HL-60 (cell line): ENCODE results near the gene PLCD1.

Source experiments
- GABPA ChIP-seq: IDR thresholded peaks from 2 replicates; pipeline ENCODE4 v1.6.1; 2012; ENCODE audit warnings: low read depth
- POLR2AphosphoS5 ChIP-seq: IDR thresholded peaks from 2 replicates; pipeline ENCODE4 v1.6.1; 2012; ENCODE audit warnings: low read depth

DNA sequence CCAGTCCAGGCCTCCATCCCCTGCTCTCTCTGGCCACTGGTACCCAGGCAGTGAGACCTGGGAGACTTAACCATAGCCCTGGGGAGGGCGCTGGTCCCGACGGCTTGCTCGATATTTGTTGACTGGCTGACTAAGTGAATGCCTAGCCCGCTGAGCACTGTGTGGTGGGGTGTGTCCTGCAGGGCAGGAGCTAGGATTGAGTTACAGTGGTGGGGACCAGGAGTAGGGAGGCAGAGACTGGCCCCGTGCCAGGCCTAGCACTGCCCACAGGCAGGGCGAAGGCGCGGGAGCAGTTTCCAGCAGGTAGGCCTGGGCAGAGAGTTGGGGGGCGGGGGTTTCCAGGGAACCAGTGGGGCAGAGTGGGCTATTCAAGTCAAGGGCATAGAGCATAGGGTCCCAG, 38.9 kb downstream of the PLCD1 start, which contains the start of gene VILL:
- TF ChIP-seq GABPA (no peak), POLR2AphosphoS5 (no peak)
